ENCODE results near the gene CCDC85C.

Gene CCDC85C

GRCh38 chr14:99535908-99536778 lies 67.9 kb downstream of the CCDC85C start:
- no peak for DNase-seq

- DNase-seq: no peak
These were observed 68.6 kb downstream of the CCDC85C start for GRCh38 chr14:99535448-99535847.

GRCh38 chr14:99534863-99535262 lies 69.1 kb downstream of the CCDC85C start:
- no peak for DNase-seq

GRCh38 chr14:99534333-99534732 lies 69.7 kb downstream of the CCDC85C start:
- no peak for DNase-seq

GRCh38 chr14:99532310-99532709 lies 71.7 kb downstream of the CCDC85C start:
- no peak for DNase-seq

GRCh38 chr14:99531251-99532096 lies 72.5 kb downstream of the CCDC85C start:
- no peak for DNase-seq

GRCh38 chr14:99530407-99531155 lies 73.4 kb downstream of the CCDC85C start:
- no peak for DNase-seq

GRCh38 chr14:99529899-99530298 lies 74.1 kb downstream of the CCDC85C start:
- DNase-seq: no peak

GRCh38 chr14:99527427-99528076 lies 76.5 kb downstream of the CCDC85C start:
- DNase-seq: no peak

GRCh38 chr14:99527026-99527425 lies 77.0 kb downstream of the CCDC85C start:
- DNase-seq: no peak

- no peak for DNase-seq
These were observed 78.3 kb downstream of the CCDC85C start for GRCh38 chr14:99525699-99526080.

GRCh38 chr14:99524804-99525698 lies 79.0 kb downstream of the CCDC85C start:
- DNase-seq: no peak

GRCh38 chr14:99524091-99524661 lies 79.8 kb downstream of the CCDC85C start:
- no peak for DNase-seq

GRCh38 chr14:99523704-99524055 lies 80.3 kb downstream of the CCDC85C start:
- DNase-seq: no peak

GRCh38 chr14:99522934-99523703 lies 80.9 kb downstream of the CCDC85C start:
- no peak for DNase-seq

GRCh38 chr14:99522457-99522891 lies 81.5 kb downstream of the CCDC85C start:
- no peak for DNase-seq

- no peak for DNase-seq
These were observed 82.0 kb downstream of the CCDC85C start for GRCh38 chr14:99522025-99522401.

GRCh38 chr14:99521176-99522024 lies 82.6 kb downstream of the CCDC85C start:
- DNase-seq: no peak

GRCh38 chr14:99520571-99521081 lies 83.4 kb downstream of the CCDC85C start:
- no peak for DNase-seq

Measured in CD4-positive, alpha-beta T cell treated with Interleukin-4 for 4 hours (primary cell).